ENCODE data around the gene ACP5.
"Not testable (repeated sequence)": the region's sequence is repeated elsewhere in the genome, so short reads cannot be mapped to it uniquely, and the experiment has no call there.

ACP5 gene
- total RNA-seq: 378 to 4,104 (median 1,402) reads per million in 18 experiments

- peak; percentile 85 to 95 for DNase-seq
Measured at GRCh38 chr19:11577451-11578257, at the start of gene ACP5. ACP5 (minus strand) TSS chr19:11577645; CDS start chr19:11577317, 328 bp downstream.

GRCh38 chr19:11626252-11626651, 48.8 kb upstream of the ACP5 start:
- peak; percentile 38 to 51 for DNase-seq

GRCh38 chr19:11624069-11624463, 46.6 kb upstream of the ACP5 start:
- DNase-seq: no peak

GRCh38 chr19:11622401-11622800, 45.0 kb upstream of the ACP5 start:
- DNase-seq: not testable (repeated sequence)

- no peak for DNase-seq
Measured at GRCh38 chr19:11620553-11620952, 43.1 kb upstream of the ACP5 start.

- DNase-seq: no peak
Measured at GRCh38 chr19:11617180-11618062, 40.0 kb upstream of the ACP5 start.

GRCh38 chr19:11612816-11613511, 35.5 kb upstream of the ACP5 start:
- no peak for DNase-seq

- no peak for DNase-seq
Measured at GRCh38 chr19:11611730-11612129, 34.3 kb upstream of the ACP5 start.

GRCh38 chr19:11606484-11606883, 29.0 kb upstream of the ACP5 start:
- DNase-seq: no peak

- DNase-seq: not testable (repeated sequence)
Measured at GRCh38 chr19:11599704-11600103, 22.3 kb upstream of the ACP5 start.

GRCh38 chr19:11598746-11599145, 21.3 kb upstream of the ACP5 start:
- no peak for DNase-seq

GRCh38 chr19:11598103-11598483, 20.6 kb upstream of the ACP5 start:
- DNase-seq: no peak

GRCh38 chr19:11597202-11598102, 20.0 kb upstream of the ACP5 start, which contains the start of gene ZNF627:
ZNF627 (plus strand) TSS chr19:11597483; CDS start chr19:11597628, 145 bp downstream.
- peak; percentile 99 for DNase-seq

GRCh38 chr19:11596156-11596555, 18.7 kb upstream of the ACP5 start:
- DNase-seq: no peak

- DNase-seq: no peak
Measured at GRCh38 chr19:11594084-11594483, 16.6 kb upstream of the ACP5 start.

GRCh38 chr19:11587975-11588631, 10.7 kb upstream of the ACP5 start:
- no peak for DNase-seq

- DNase-seq: peak; percentile 78 to 81
Measured at GRCh38 chr19:11587302-11587974, 10.0 kb upstream of the ACP5 start.

GRCh38 chr19:11586331-11586730, 8.9 kb upstream of the ACP5 start:
- DNase-seq: peak in 1 of 2 donors; percentile 20

GRCh38 chr19:11581740-11582139, 4.3 kb upstream of the ACP5 start:
- DNase-seq: peak; percentile 68 to 70

GRCh38 chr19:11580116-11580515, 2.7 kb upstream of the ACP5 start:
- DNase-seq: peak; percentile 46 to 89
